SW 1271 (cell line): ENCODE data around the gene UGT1A7.
"Not testable (repeated sequence)": the region's sequence is repeated elsewhere in the genome, so short reads cannot be mapped to it uniquely, and the experiment has no call there.

Source experiments
- DNase-seq, 2 experiments: peaks; one replicate each; lab custom pipeline; 2025; lab: John Stamatoyannopoulos, UW

Gene UGT1A7

GRCh38 chr2:233680361-233681045 is 1.2 kb upstream of the UGT1A7 start:
- no peak for DNase-seq

GRCh38 chr2:233684640-233685039 is 2.9 kb downstream of the UGT1A7 start:
- DNase-seq = no peak

GRCh38 chr2:233686928-233687327 is 5.2 kb downstream of the UGT1A7 start:
- DNase-seq = no peak

GRCh38 chr2:233688341-233688740 is 6.6 kb downstream of the UGT1A7 start:
- no peak for DNase-seq

DNA sequence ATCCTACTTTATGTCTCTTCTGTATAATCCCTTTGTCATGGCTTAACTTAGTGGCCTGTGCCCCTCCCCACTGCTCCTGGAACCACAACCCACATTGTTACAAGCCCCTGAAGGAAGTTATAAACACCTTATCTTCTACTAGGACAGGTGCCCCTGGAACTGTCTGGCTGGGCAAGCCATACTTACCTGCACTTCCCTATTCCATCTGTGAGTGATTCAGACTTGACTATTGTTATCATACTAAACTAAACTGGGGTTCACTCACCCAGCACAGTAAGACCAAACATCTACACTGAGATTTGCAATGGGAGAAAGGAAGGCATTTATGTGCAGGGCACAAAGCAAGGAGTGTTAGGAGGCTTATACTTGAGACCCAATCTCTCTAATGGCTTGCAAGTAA is 7.3 kb downstream of the UGT1A7 start:
- no peak for DNase-seq

GRCh38 chr2:233689501-233689900 is 7.8 kb downstream of the UGT1A7 start:
- DNase-seq = no peak

- no peak for DNase-seq
Observed at GRCh38 chr2:233690444-233690843, 8.7 kb downstream of the UGT1A7 start.

GRCh38 chr2:233691443-233692433 is 10.0 kb downstream of the UGT1A7 start:
- DNase-seq = no peak

DNA sequence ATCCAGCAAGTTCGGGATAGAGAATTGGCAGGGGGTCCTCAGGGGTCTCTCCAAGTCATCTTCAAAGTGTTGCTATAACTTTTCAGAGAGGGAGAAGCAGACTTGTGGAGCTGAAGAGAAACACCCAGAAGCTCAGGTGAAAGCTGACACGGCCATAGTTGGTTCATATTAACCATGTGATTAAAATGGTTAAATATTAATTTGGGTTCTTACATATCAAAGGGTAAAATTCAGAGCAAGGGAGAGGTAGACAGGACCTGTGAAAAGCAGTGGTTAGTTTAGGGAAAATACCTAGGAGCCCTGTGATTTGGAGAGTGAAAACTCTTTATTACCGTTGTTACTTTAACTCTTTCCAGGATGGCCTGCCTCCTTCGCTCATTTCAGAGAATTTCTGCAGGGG is 10.9 kb downstream of the UGT1A7 start, which contains the start of gene UGT1A6:
TSS of gene UGT1A6 (plus strand) at position 243 of the 400 bp plus-strand sequence. CDS start at position 358, 115 bp downstream.
- no peak for DNase-seq

DNA sequence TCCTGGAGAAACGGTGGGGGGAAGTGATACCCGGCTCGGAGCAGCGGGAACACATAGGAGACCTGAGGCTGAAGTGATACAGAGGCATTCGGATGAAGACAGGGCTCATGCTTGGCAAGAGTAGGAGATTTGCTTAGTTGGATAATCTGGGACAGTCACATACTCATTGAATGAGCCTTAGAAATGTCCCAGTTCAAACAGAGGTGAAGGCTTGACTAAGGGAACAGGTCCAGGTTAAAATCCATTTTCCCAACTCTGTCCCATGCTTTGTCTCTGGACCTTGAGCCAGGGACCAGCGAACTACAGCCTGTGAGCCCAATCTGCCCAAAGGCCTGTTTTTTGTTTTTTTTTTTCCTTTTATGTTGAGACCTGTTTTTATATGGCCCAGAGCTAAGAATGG is 12.3 kb downstream of the UGT1A7 start:
- no peak for DNase-seq

DNA sequence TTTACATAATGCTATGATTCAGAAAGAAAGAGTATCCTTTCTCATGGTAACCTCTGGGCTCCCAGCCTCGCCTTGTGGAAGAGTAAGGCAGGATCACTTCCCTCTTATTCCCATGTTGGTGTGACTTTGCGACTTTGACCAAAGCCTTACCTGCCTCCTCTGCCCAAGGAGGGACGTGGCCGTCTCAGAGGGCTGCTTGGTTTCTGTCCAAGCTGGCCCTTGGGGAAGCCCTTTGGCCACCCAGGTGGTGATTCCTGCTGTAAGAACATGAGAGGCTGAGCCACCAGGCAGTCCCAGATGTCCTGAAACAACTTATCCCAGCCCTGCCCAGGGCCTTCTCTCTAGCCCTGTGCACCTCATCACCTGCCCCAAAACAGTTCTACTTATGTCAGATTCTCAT is 17.0 kb downstream of the UGT1A7 start:
- DNase-seq = no peak

DNA sequence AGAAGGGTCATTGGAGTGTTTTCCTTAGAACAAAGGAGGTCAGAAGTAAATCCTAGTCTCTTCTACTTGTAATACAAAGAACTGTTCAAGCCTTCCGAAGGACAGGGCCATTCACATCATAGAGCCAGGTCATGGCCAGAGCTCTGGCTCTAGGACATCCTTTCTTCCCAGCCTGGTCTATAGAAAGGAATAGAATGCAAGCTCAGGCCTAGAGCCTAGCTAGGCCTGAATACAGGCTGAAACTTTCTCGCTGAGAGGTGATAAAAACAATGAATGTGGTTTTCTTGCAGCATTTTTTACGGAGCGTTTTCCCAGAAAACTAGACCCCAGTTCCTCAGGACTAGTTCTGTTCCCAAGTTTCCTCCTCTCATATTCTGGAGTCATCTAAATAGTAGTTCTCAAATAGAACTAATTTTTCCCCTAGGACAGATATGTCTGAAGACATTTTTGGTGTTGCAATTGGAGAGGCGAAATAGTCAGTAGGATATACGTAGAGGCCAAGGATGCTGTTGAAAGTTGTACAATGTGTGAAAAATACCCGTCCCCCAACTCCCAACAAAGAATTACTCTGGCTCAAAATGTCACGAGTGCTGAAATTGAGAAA is 17.8 kb downstream of the UGT1A7 start:
- DNase-seq = no peak

GRCh38 chr2:233700028-233700635 is 18.4 kb downstream of the UGT1A7 start:
- DNase-seq = no peak

GRCh38 chr2:233700842-233701241 is 19.1 kb downstream of the UGT1A7 start:
- not testable (repeated sequence) for DNase-seq

GRCh38 chr2:233702238-233702637 is 20.5 kb downstream of the UGT1A7 start:
- DNase-seq = no peak

GRCh38 chr2:233705911-233706506 is 24.3 kb downstream of the UGT1A7 start:
- no peak for DNase-seq

DNA sequence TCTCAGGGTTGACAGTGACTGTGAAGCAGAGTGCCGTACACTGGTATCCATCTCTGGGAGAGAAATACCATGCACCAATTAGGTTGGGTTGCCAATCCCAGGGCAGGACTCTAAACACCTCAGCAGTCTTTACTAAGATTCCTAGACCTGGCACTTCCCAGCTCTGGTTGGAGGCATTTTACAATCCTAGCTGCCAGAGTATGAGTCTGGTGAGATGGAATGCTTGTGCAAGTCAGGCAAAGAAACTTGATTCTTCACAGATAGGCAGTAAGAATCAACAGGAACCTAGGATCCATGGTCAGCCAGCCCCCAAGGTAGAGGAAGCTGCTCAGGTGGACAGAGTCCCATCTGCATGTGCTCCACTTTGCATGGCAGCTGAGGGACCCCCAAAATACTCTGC is 25.0 kb downstream of the UGT1A7 start:
- no peak for DNase-seq

DNA sequence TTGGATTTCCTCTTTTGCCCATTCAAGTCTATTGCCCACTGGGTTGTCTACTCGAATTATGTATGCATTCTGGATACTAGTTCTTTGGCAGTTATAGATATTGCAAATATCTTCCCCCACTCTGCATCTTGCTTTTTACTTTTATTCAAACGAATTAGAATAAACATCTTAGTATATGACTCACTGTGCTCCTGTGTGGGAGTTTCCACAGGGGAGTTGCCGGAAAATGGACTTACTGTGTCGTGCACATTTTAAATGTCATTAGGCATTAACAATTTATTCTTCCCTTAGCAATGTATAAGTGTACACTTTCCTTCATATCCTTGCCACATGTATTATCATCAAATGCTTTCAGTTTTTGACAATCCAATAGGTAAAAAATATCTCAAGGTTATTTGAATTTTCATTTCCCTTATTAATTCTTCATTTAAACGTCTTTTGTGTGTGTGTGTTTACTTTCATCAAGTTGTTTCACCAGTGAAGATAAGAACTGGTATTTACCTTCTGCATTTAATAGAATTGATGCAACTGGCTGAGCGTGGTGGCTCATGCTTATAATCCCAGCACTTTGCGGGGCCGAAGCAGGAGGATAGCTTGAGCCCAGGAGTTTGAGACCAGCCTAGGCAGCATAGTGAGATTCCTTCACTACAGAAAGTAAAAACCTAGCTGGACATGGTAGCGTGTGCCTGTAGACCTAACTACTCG is 26.4 kb downstream of the UGT1A7 start:
- DNase-seq = no peak

GRCh38 chr2:233708942-233709341 is 27.2 kb downstream of the UGT1A7 start:
- DNase-seq = no peak

- peak in 1 of 2 experiments; percentile 51 for DNase-seq
Observed at GRCh38 chr2:233711312-233712008, 29.8 kb downstream of the UGT1A7 start.
